SK-N-SH (cell line): ENCODE data around the gene HOTAIR. TPM values are rescaled to one million over a fixed set of nuclear protein-coding genes. Genes with fewer than 3 reads are reported as not detected.

Source experiments
- CTCF ChIA-PET: fragments of 300-600, 350-600 bp; formaldehyde crosslinking; extraction: SDS; loops from one replicate; lab custom pipeline; 2021; lab: Yijun Ruan, JAX
- POLR2A ChIA-PET: fragments of 350-600 bp; sonication (Branson Sonifier 250); formaldehyde crosslinking; extraction: SDS; loops from one replicate; lab custom pipeline; 2020; ENCODE audit warnings: antibody characterized with exemption, inconsistent platforms; lab: Yijun Ruan, JAX
- DNase-seq: peaks from one replicate; pipeline ENCODE4 v3.0.0; 2012
- H2AFZ ChIP-seq: fragments of 200-600 bp; sonication (generic); 2 replicates; pipeline ENCODE4 v1.8.1; 2016; ENCODE audit warnings: antibody characterized with exemption, mild to moderate bottlenecking, low read depth
- H3F3A ChIP-seq: fragments of 200-600 bp; sonication (generic); replicated peaks from 2 replicates; pipeline ENCODE3; 2016; ENCODE audit warnings: antibody characterized with exemption, mild to moderate bottlenecking; ENCODE audit not compliant: insufficient read depth
- H3K27ac ChIP-seq, 2 experiments: fragments of 200-500 bp in 1 of 2; fragments of 200-600 bp in 1 of 2; sonication (Bioruptor generic) in 1 of 2; sonication (generic), shearing (Covaris generic) in 1 of 2; 2 replicates each; pipeline versions ENCODE4 v1.5.1 to v1.6.1; 2014 to 2016; ENCODE audit warnings: low read depth in 2 of 2, inconsistent platforms in 1 of 2, low read length in 1 of 2, mild to moderate bottlenecking in 1 of 2, mixed read lengths in 1 of 2
- H3K27me3 ChIP-seq: fragments of 200-600 bp; sonication (generic), shearing (Covaris generic); 2 replicates; pipeline ENCODE4 v1.6.1; 2016; ENCODE audit warnings: mixed run types; ENCODE audit not compliant: insufficient read depth
- H3K36me3 ChIP-seq, 2 experiments: fragments of 200-500 bp in 1 of 2; fragments of 200-600 bp in 1 of 2; sonication (Bioruptor generic) in 1 of 2; sonication (generic) in 1 of 2; replicated peaks in 1 of 2; 2 replicates each; pipeline versions ENCODE3 to v1.5.1; 2014 to 2016; ENCODE audit warnings: low read length in 1 of 2, mild to moderate bottlenecking in 1 of 2; ENCODE audit not compliant: insufficient read depth in 2 of 2, control insufficient read depth in 1 of 2
- H3K4me1 ChIP-seq, 2 experiments: fragments of 200-500 bp in 1 of 2; fragments of 200-600 bp in 1 of 2; sonication (Bioruptor generic) in 1 of 2; sonication (generic), shearing (Covaris generic) in 1 of 2; 2 replicates each; pipeline versions ENCODE4 v1.5.1 to v1.6.1; 2014 to 2016; ENCODE audit warnings: low read depth in 1 of 2, low read length in 1 of 2, mixed run types in 1 of 2; ENCODE audit not compliant: insufficient read depth in 2 of 2, control insufficient read depth in 1 of 2
- H3K4me2 ChIP-seq: fragments of 200-600 bp; sonication (generic), shearing (Covaris generic); 2 replicates; pipeline ENCODE4 v1.6.1; 2017; ENCODE audit warnings: mixed run types
- H3K4me3 ChIP-seq, 2 experiments: fragments of 200-500 bp in 1 of 2; fragments of 200-600 bp in 1 of 2; sonication (Bioruptor generic) in 1 of 2; sonication (generic), shearing (Covaris generic) in 1 of 2; 2 replicates each; pipeline versions ENCODE4 v1.5.1 to v1.8.1; 2014 to 2016; ENCODE audit warnings: low read depth in 2 of 2, inconsistent platforms in 1 of 2, low read length in 1 of 2, mild to moderate bottlenecking in 1 of 2, mixed read lengths in 1 of 2, moderate library complexity in 1 of 2
- H3K79me2 ChIP-seq: fragments of 200-600 bp; sonication (generic); 2 replicates; pipeline ENCODE4 v1.8.1; 2017; ENCODE audit warnings: mild to moderate bottlenecking; ENCODE audit not compliant: insufficient read depth
- H3K9ac ChIP-seq: fragments of 200-600 bp; sonication (generic); 2 replicates; pipeline ENCODE4 v1.6.1; 2017; ENCODE audit warnings: mixed run types
- H3K9me2 ChIP-seq: fragments of 200-600 bp; sonication (generic); 2 replicates; pipeline ENCODE4 v1.6.1; 2017; ENCODE audit warnings: mixed run types
- H3K9me3 ChIP-seq: fragments of 200-600 bp; sonication (generic); 2 replicates; pipeline ENCODE4 v1.6.1; 2017; ENCODE audit warnings: mixed run types, mild to moderate bottlenecking, moderate library complexity
- H4K20me1 ChIP-seq: fragments of 200-600 bp; sonication (generic); 2 replicates; pipeline ENCODE4 v1.6.1; 2017; ENCODE audit warnings: mild to moderate bottlenecking, mixed run types; ENCODE audit not compliant: insufficient read depth
- ELF1 ChIP-seq: IDR thresholded peaks from 2 replicates; pipeline ENCODE4 v1.4.0; 2012
- EZH2phosphoT487 ChIP-seq: fragments of 200-600 bp; sonication (generic); IDR thresholded peaks from 2 replicates; pipeline ENCODE4 v1.6.1; 2017; ENCODE audit warnings: low read depth, mixed run types, mild to moderate bottlenecking, antibody characterized with exemption, moderate library complexity, borderline replicate concordance
- FOXJ3 ChIP-seq: sonication (generic); formaldehyde crosslinking; IDR thresholded peaks from 2 replicates; pipeline ENCODE4 v1.5.1; 2020; ENCODE audit warnings: mild to moderate bottlenecking, missing genetic modification reagents
- FOXM1 ChIP-seq: IDR thresholded peaks from 2 replicates; pipeline ENCODE4 v1.4.0; 2012; ENCODE audit warnings: low read depth, mild to moderate bottlenecking
- MAX ChIP-seq: IDR thresholded peaks from 2 replicates; pipeline ENCODE4 v1.4.0; 2012; ENCODE audit warnings: low read depth
- NRF1 ChIP-seq: IDR thresholded peaks from 2 replicates; pipeline ENCODE4 v1.6.1; 2012; ENCODE audit warnings: low read depth, mild to moderate bottlenecking, low read length
- PBX3 ChIP-seq: IDR thresholded peaks from 2 replicates; pipeline ENCODE4; 2012
- POLR2AphosphoS5 ChIP-seq: IDR thresholded peaks from 2 replicates; pipeline ENCODE4 v1.6.1; 2012; ENCODE audit warnings: low read depth, low read length
- RAD21 ChIP-seq: IDR thresholded peaks from 2 replicates; pipeline ENCODE4 v1.6.1; 2012; ENCODE audit warnings: mild to moderate bottlenecking, low read length
- RCOR1 ChIP-seq: fragments of 150-350 bp; IDR thresholded peaks from 2 replicates; pipeline ENCODE4 v1.6.1; 2017; ENCODE audit warnings: antibody characterized with exemption, low read length
- RFX5 ChIP-seq: IDR thresholded peaks from 2 replicates; pipeline ENCODE4 v1.6.1; 2012; ENCODE audit warnings: mild to moderate bottlenecking, improper control_type of control experiment, low read length
- RXRA ChIP-seq: IDR thresholded peaks from 2 replicates; pipeline ENCODE4 v1.4.0; 2012; ENCODE audit warnings: low read depth, mild to moderate bottlenecking, borderline replicate concordance
- SIN3A ChIP-seq: IDR thresholded peaks from 2 replicates; pipeline ENCODE4 v1.6.1; 2012; ENCODE audit warnings: low read depth, mild to moderate bottlenecking, low read length, moderate library complexity, borderline replicate concordance
- TAF1 ChIP-seq: IDR thresholded peaks from 2 replicates; pipeline ENCODE4 v1.6.1; 2012; ENCODE audit warnings: low read depth, mild to moderate bottlenecking, low read length, moderate library complexity, borderline replicate concordance
- WGBS: methylation state at CpG from one replicate; pipeline ENCODE4 v1.1.6; 2017; ENCODE audit warnings: low lambda C conversion rate; 5-methylcytosine and 5-hydroxymethylcytosine counted together
- polyA plus RNA-seq, 3 experiments: library from polyadenylated mRNA; depleted of rRNA; stranded (reverse); fragments of >200 nt; gene quantifications; 2 replicates each; pipeline ENCODE4 v1.2.3, GENCODE V29; 2012
- TF ChIP-seq, protein P1 (sequence below): fragments of 200-600 bp; sonication (generic); IDR thresholded peaks from 2 replicates; pipeline ENCODE4 v1.6.1; 2017; ENCODE audit warnings: antibody characterized with exemption, mild to moderate bottlenecking, moderate library complexity
- TF ChIP-seq, protein P2 (sequence below): IDR thresholded peaks from 2 replicates; pipeline ENCODE4 v1.6.1; 2012; ENCODE audit warnings: mild to moderate bottlenecking, low read depth, low read length, moderate library complexity

The HOTAIR gene
- polyA plus RNA-seq, 1 of the 3 experiments (the other 2 are of a cell fraction): not detected

DNA sequence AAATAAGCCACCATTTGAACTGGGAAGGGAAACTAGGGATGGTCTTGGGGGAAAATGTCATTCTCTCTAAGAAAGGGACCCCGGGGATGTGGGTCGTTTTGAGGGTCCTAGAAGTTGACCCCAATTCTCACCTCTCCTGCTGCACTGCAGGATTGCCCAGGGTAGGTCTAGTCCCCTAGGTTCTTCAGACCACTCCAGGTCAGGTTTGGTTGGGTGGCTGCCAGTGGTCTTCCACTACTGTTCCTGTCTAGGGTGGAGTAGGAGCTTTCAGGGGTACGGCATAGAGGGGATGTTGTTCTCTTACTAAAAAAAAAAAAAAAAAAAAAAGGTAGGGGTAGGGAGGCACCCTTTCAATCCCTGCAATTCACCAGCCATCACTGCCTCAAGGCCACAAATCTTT lies 41.3 kb upstream of the HOTAIR start:
- Histone ChIP-seq H3K4me3 (peak overlapping the region; percentile 46 to 69; a peak in 3 of 4 replicates), H3K36me3 (no peaks in the 10 kb centered on the region), H3K9ac (peak overlapping the region; percentile 98; the same call in 1 of the 2 replicates), H2AFZ (peak overlapping the region; percentile 94; the same call in 1 of the 2 replicates), H3F3A (peaks cover 17% of the 10 kb centered on the region), H3K79me2 (peaks cover 10% of the 10 kb centered on the region; the same call in 1 of the 2 replicates), H3K4me1 (peaks cover 7 to 33% of the 10 kb centered on the region in 2 experiments; a peak in 2 of 4 replicates), H3K27me3 (no peaks in the 10 kb centered on the region), H4K20me1 (no peaks in the 10 kb centered on the region), H3K27ac (peak overlapping the region; percentile 89 to 99; a peak in 3 of 4 replicates), H3K9me3 (no peaks in the 10 kb centered on the region), H3K9me2 (no peaks in the 10 kb centered on the region), H3K4me2 (peak overlapping the region; percentile 70; the same call in 1 of the 2 replicates)
- no peak for DNase-seq
- ChIA-PET POLR2A (interaction anchor here (0.7 kb wide), 1 partner anchor 88 kb away, joined by 4 read pairs; no protein-coding TSS in a partner anchor), CTCF (interaction anchor here (0.6 to 24.5 kb wide), 13 partner anchors 10 to 428 kb away, joined by 3 to 568 read pairs (median 7); partner anchors contain the start of genes HOXC10, HOXC4, HOXC5 and HOXC9)
- 88% methylated on average over 3 of the region's 3 CpGs for WGBS
- TF ChIP-seq FOXJ3 (CRISPR knock-in tag): no peak
- TF ChIP-seq POLR2AphosphoS5: no peak
- no peak for TF ChIP-seq RXRA
- no peak for TF ChIP-seq SIN3A
- TF ChIP-seq ELF1: no peak
- TF ChIP-seq RFX5: no peak
- TF ChIP-seq, protein P1, sequence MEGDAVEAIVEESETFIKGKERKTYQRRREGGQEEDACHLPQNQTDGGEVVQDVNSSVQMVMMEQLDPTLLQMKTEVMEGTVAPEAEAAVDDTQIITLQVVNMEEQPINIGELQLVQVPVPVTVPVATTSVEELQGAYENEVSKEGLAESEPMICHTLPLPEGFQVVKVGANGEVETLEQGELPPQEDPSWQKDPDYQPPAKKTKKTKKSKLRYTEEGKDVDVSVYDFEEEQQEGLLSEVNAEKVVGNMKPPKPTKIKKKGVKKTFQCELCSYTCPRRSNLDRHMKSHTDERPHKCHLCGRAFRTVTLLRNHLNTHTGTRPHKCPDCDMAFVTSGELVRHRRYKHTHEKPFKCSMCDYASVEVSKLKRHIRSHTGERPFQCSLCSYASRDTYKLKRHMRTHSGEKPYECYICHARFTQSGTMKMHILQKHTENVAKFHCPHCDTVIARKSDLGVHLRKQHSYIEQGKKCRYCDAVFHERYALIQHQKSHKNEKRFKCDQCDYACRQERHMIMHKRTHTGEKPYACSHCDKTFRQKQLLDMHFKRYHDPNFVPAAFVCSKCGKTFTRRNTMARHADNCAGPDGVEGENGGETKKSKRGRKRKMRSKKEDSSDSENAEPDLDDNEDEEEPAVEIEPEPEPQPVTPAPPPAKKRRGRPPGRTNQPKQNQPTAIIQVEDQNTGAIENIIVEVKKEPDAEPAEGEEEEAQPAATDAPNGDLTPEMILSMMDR: no peak
- no peak for TF ChIP-seq RAD21
- no peak for TF ChIP-seq MAX
- TF ChIP-seq, protein P2, sequence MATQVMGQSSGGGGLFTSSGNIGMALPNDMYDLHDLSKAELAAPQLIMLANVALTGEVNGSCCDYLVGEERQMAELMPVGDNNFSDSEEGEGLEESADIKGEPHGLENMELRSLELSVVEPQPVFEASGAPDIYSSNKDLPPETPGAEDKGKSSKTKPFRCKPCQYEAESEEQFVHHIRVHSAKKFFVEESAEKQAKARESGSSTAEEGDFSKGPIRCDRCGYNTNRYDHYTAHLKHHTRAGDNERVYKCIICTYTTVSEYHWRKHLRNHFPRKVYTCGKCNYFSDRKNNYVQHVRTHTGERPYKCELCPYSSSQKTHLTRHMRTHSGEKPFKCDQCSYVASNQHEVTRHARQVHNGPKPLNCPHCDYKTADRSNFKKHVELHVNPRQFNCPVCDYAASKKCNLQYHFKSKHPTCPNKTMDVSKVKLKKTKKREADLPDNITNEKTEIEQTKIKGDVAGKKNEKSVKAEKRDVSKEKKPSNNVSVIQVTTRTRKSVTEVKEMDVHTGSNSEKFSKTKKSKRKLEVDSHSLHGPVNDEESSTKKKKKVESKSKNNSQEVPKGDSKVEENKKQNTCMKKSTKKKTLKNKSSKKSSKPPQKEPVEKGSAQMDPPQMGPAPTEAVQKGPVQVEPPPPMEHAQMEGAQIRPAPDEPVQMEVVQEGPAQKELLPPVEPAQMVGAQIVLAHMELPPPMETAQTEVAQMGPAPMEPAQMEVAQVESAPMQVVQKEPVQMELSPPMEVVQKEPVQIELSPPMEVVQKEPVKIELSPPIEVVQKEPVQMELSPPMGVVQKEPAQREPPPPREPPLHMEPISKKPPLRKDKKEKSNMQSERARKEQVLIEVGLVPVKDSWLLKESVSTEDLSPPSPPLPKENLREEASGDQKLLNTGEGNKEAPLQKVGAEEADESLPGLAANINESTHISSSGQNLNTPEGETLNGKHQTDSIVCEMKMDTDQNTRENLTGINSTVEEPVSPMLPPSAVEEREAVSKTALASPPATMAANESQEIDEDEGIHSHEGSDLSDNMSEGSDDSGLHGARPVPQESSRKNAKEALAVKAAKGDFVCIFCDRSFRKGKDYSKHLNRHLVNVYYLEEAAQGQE: no peak
- no peak for TF ChIP-seq PBX3
- no peak for TF ChIP-seq EZH2phosphoT487
- no peak for TF ChIP-seq TAF1
- TF ChIP-seq FOXM1: no peak
- TF ChIP-seq RCOR1: no peak
- TF ChIP-seq NRF1: no peak
